GM23248 (cell line): ENCODE data around the gene TCOF1.

Experiments used
- EZH2 ChIP-seq: fragments of 200-600 bp; sonication (generic); IDR thresholded peaks from 2 replicates; pipeline ENCODE4 v1.6.1; 2018; ENCODE audit warnings: antibody characterized with exemption, mild to moderate bottlenecking; ENCODE audit not compliant: insufficient read depth, poor library complexity, severe bottlenecking
- EZH2phosphoT487 ChIP-seq: fragments of 200-600 bp; sonication (generic); IDR thresholded peaks from 2 replicates; pipeline ENCODE4 v1.6.1; 2018; ENCODE audit warnings: antibody characterized with exemption, moderate library complexity, mild to moderate bottlenecking, low read depth; ENCODE audit not compliant: insufficient read depth

- TF ChIP-seq EZH2 (no peak), EZH2phosphoT487 (no peak)
Measured at GRCh38 chr5:150368526-150368925, 11.0 kb downstream of the TCOF1 start.
